H4 (cell line): ENCODE data around the gene MTERF1. TPM values are rescaled to one million over a fixed set of nuclear protein-coding genes. Genes with fewer than 3 reads are reported as not detected.
"Not testable (repeated sequence)": the region's sequence is repeated elsewhere in the genome, so short reads cannot be mapped to it uniquely, and the experiment has no call there.

Source experiments
- DNase-seq: peaks from one replicate; pipeline ENCODE4 v3.0.0-alpha.2; 2015; ENCODE audit warnings: low spot score
- total RNA-seq: library from RNA; depleted of rRNA; stranded (reverse); fragments of >200 nt; shearing (Covaris generic); gene quantifications from 2 replicates; pipeline ENCODE4 v1.2.3, GENCODE V29; 2014

The MTERF1 gene
- total RNA-seq, 1 experiment from 2014 or later: 18.5 TPM

- DNase-seq: peak; percentile 42
Observed at GRCh38 chr7:91883676-91884362, 3.3 kb upstream of the MTERF1 start.

DNA sequence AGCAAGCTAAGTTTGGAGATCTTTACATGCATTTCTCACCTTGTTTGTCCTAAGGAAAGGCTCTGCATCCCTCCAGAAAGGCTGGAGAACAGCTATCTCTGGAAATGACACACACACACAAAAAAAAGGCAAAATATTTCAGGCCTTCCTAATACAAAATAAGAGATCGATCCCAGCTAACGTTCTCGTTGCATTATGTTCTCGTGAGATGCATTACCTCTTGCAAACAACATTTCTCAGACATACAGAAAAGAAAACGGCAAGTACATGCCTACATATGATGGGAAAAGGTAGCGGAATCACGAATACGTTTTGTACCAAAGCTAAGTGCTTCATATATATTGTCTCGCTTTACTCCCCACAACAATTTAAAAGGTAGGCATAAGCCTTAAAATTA, 488 bp downstream of the MTERF1 start:
- DNase-seq: no peak

DNA sequence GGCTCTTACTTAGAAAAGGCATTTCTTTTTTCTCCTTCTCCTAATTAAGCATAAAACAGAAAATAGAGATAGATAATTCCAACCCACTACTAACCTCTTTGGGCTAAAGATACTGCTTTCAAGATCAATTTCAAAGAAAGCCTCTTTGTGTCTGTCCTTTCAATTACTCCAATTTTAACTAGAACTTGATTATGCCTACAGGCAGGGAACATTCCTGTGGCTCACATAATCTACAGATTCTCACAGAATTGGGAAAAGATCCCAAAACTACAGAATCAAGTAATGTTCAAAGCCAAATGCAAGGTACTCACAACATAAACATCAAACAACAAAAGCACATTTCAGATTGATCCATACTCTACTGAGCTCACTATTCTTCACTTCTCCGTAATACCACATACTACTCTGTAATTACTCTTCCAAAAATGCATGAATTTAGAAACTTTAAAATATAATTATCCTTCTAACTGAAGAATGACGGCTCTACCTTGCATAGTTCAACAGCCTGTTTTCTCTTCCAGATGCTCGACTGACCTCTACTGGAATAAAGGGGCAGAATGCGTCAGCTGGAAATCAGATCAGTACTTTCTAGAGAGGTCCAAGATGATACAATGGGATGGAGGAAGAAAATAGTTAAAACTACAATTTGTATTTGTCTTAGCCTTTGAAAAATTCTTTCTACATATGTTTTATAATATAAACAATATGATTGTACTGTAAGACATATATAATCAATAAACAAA, 3.9 kb downstream of the MTERF1 start:
- DNase-seq: no peak

DNA sequence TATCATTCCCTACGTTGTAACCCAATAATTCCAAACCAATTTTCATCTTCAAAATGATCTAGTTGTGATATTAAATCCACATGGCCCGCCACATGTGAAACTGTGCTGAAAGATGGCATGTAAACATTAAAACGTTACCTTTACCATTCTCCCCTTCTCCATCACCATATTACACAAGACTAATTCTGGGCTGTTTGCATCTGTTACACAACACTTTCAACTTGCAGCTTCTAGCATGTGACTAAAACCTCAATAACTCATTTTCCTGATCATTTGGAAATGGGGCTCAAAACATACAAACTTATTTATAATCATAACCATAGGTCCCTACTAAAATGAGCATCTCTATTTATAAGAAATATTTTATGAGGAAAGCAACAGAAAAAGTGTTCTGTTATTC, 4.7 kb downstream of the MTERF1 start:
- no peak for DNase-seq

- no peak for DNase-seq
Observed at GRCh38 chr7:91872928-91873327, 7.6 kb downstream of the MTERF1 start.

- no peak for DNase-seq
Observed at GRCh38 chr7:91872069-91872468, 8.4 kb downstream of the MTERF1 start.

GRCh38 chr7:91869661-91870060, 10.8 kb downstream of the MTERF1 start:
- DNase-seq: no peak

DNA sequence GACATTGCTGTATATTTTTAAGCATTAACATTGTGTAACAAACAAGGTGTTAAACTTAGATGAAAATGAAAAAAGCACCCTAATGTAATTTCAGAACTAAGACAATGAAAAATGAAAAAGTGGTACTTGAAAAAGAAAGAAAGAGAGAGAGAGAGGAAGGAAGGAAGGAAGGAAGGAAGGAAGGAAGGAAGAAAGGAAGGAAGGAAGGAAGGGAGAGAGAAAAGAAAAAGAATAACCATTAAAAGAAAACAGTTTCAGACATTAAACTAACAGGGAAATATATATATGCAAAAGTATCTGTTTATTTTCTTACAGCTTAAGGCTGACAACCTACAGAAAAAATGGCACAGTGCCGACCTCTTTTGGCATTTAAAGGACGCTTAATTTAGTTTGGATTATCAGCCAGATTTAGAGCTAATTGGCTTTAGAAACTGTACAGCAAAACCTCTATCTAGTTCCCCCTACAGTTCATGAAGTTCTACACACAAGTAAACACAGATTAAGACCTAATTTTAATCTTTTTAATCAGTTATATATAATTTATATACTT, 13.8 kb downstream of the MTERF1 start:
- DNase-seq: no peak

DNA sequence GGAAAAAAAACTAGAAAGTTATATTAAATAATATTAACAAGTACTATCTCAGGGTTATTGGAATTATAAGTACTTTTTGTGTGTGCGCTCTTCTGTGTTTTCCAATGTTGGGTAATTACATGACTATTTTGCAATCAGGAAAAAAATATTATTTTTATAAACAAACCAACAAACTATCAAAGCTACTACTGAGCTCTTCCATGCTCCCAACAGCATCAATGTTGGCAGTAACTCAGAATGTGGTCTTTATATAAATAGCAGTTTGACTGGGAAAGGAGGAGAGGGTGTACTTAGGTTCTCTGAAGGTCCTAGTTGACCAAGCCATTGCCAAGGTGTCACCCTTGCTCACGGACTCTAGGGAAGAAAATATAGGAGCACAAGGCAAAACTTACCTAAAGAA, 15.0 kb downstream of the MTERF1 start:
- DNase-seq: no peak

DNA sequence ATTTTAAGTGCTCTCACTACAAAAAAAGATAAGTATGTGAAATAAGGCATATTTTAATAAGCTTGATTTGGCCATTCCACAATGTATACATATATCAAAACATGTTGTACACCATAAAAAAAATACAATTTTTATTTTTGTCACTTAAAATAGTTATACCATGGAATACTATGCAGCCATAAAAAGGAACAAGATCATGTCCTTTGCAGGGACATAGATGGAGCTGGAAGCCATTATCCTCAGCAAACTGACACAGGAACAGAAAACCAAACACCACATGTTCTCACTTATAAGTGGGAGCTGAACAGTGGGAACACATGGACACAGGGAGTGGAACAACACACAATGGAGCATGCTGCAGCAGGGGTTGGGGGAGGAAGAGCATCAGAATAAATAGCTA, 15.9 kb downstream of the MTERF1 start:
- not testable (repeated sequence) for DNase-seq

GRCh38 chr7:91864070-91864469, 16.4 kb downstream of the MTERF1 start:
- no peak for DNase-seq

- peak; percentile 39 for DNase-seq
Observed at GRCh38 chr7:91852263-91852741, 28.2 kb downstream of the MTERF1 start.

DNA sequence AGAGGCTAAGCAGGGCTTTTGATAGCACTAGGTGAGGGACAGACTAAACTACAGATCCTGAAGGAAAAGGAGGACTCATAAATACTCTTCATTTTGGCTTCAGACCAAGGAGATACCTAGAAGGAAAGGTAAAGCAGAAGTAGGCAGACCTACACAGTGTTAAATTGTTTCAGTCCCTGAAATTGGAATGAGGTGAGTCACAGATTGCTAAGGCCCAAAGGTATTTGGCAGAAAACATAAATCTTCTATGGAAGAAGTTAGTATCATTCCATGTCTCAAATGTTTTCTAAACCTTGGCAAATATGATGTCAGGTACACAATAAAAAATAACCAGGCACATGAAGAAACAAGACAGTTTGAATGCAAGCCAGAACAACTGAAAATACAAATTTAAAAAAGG, 30.0 kb downstream of the MTERF1 start:
- DNase-seq: no peak

- no peak for DNase-seq
Observed at GRCh38 chr7:91847876-91848588, 32.5 kb downstream of the MTERF1 start.

- no peak for DNase-seq
Observed at GRCh38 chr7:91847231-91847630, 33.3 kb downstream of the MTERF1 start.

GRCh38 chr7:91846436-91846835, 34.1 kb downstream of the MTERF1 start:
- no peak for DNase-seq

DNA sequence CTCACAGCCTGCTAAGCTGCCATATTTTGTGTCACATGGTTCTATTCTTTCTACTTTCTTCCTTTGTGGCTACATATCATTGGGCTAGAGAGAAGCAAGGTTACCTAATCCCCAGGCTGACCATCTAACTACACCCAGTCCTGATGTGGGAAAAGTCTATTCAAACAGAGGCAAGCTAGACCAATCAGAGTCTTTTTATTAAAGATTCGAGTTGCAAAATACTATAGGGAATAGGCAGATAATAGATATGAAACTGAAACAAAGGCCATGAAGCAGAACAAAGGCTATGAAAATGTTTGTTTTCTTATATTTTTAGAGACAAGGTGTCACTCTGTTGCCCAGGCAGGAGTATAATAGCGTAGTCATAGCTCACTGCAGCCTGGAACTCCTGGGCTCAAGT, 36.7 kb downstream of the MTERF1 start:
- DNase-seq: no peak

GRCh38 chr7:91838439-91838838, 42.1 kb downstream of the MTERF1 start:
- DNase-seq: no peak

- peak; percentile 30 for DNase-seq
Observed at GRCh38 chr7:91837397-91838070, 43.0 kb downstream of the MTERF1 start.

DNA sequence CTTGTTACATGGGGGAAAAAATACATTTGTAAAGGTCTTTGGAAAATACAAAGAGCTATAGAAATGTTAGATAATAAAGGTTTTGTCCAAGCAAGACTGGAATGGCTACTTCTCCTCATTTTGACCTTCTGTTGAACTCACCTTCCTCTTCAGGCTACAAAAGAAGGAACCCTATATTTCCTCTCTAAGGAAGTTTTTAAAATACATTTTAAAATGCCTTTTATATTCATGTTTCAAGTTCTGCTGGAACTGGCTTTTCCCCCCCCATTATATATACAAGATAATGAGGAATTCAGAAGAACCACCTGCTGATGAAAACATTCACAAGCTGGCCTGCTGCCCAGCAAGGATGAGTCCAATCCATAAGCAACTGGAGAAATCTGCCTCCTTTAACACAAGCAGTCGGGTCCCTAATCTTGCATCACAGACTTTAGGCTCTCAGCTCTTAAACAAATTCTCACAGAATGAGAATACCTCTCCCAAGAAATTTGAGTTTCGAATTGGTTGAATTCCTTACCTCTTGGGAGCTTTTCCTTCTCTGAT, 44.6 kb downstream of the MTERF1 start:
- no peak for DNase-seq

DNA sequence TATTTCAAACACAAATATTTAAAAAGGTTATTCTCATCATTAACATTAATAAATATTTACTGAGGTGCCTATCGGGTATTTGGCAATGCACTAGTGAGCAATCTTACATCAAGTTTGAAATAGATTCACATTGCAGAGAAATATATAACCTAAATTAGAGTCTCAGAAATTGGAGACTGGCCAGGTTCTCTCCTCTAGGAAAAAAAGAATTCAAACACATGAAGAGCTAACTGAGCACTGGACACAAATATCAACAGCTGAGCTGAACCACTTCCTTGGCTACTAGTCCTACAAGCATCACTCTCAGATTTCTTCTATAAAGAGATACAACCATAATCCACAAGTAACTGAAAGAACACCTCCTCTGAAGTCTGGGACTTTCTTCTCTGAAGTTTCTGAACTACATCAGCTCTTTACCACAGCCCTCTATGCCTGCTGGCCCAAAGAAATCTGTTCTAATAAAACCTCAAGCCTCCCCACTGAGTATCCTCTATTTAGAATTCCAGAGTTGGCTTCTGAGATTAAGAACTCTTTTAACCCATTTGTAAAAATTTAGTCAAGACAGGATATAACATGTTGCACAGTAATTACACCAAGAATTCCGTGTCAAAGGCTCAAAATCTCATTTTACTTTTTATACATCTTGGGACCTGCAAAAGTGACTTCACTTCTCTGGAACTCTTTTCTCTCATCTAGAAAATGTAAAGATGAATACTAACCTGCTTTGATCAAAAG, 45.2 kb downstream of the MTERF1 start:
- DNase-seq: no peak
